ENCODE data around the gene GTF2H4.
"Not testable (repeated sequence)": the region's sequence is repeated elsewhere in the genome, so short reads cannot be mapped to it uniquely, and the experiment has no call there.

GTF2H4 gene

GRCh38 chr6:30924040-30924627, 16.1 kb downstream of the GTF2H4 start:
- DNase-seq (ENCODE audit: low read depth) = not testable (repeated sequence)

GRCh38 chr6:30926644-30927043, 18.6 kb downstream of the GTF2H4 start:
- DNase-seq (ENCODE audit: low read depth) = peak; percentile 62

GRCh38 chr6:30927080-30927479, 19.1 kb downstream of the GTF2H4 start:
- DNase-seq (ENCODE audit: low read depth) = not testable (repeated sequence)

- no peak for DNase-seq (ENCODE audit: low read depth)
Observed at GRCh38 chr6:30928677-30929076, 20.7 kb downstream of the GTF2H4 start.

- no peak for DNase-seq (ENCODE audit: low read depth)
Observed at GRCh38 chr6:30930506-30930905, 22.5 kb downstream of the GTF2H4 start.

GRCh38 chr6:30931272-30931671, 23.3 kb downstream of the GTF2H4 start:
- DNase-seq (ENCODE audit: low read depth) = no peak

GRCh38 chr6:30931969-30932645, 24.1 kb downstream of the GTF2H4 start, which contains the start of gene SFTA2:
Gene SFTA2 (minus strand): TSS chr6:30932170. CDS start chr6:30932096, 74 bp downstream.
- DNase-seq (ENCODE audit: low read depth) = no peak

- no peak for DNase-seq (ENCODE audit: low read depth)
Observed at GRCh38 chr6:30932665-30933365, 24.8 kb downstream of the GTF2H4 start.

- peak; percentile 59 for DNase-seq (ENCODE audit: low read depth)
Observed at GRCh38 chr6:30935018-30935417, 27.0 kb downstream of the GTF2H4 start.

GRCh38 chr6:30937265-30937664, 29.3 kb downstream of the GTF2H4 start:
- DNase-seq (ENCODE audit: low read depth) = no peak

GRCh38 chr6:30938730-30939129, 30.7 kb downstream of the GTF2H4 start:
- no peak for DNase-seq (ENCODE audit: low read depth)

GRCh38 chr6:30939473-30939872, 31.5 kb downstream of the GTF2H4 start:
- DNase-seq (ENCODE audit: low read depth) = no peak

GRCh38 chr6:30940361-30940986, 32.5 kb downstream of the GTF2H4 start, which contains the start of gene MUCL3:
Gene MUCL3 (plus strand): TSS chr6:30940973. CDS start chr6:30941000, 27 bp downstream.
- no peak for DNase-seq (ENCODE audit: low read depth)

- DNase-seq (ENCODE audit: low read depth) = peak; percentile 87
Observed at GRCh38 chr6:30942338-30943060, 34.5 kb downstream of the GTF2H4 start.

- no peak for DNase-seq (ENCODE audit: low read depth)
Observed at GRCh38 chr6:30944051-30944450, 36.0 kb downstream of the GTF2H4 start.

- no peak for DNase-seq (ENCODE audit: low read depth)
Observed at GRCh38 chr6:30945281-30945680, 37.3 kb downstream of the GTF2H4 start.

- no peak for DNase-seq (ENCODE audit: low read depth)
Observed at GRCh38 chr6:30947231-30947630, 39.2 kb downstream of the GTF2H4 start.

- no peak for DNase-seq (ENCODE audit: low read depth)
Observed at GRCh38 chr6:30948811-30949210, 40.8 kb downstream of the GTF2H4 start.

GRCh38 chr6:30951907-30952469, 44.0 kb downstream of the GTF2H4 start:
- DNase-seq (ENCODE audit: low read depth) = no peak

GRCh38 chr6:30954631-30955366, 46.8 kb downstream of the GTF2H4 start:
- DNase-seq (ENCODE audit: low read depth) = peak; percentile 6

Measured in iris pigment epithelial cell (primary cell).